Measurements from ENCODE around the gene TRIM34. TPM values are rescaled to one million over a fixed set of nuclear protein-coding genes. Genes with fewer than 3 reads are reported as not detected.

TRIM34 gene
- polyA plus RNA-seq, 1 donor (not counting 4 experiments of a cell fraction or from before 2014, with no cell fraction given), result 20.5 TPM

- no peaks in the 10 kb centered on the region for H3K9me1 ChIP-seq (ENCODE audit: control insufficient read depth, extremely low read depth, insufficient read depth, low read length)
- H3K4me2 ChIP-seq (ENCODE audit: control insufficient read depth, extremely low read depth, insufficient read depth, low read depth, low read length), result no peak overlapping the region
- H3K4me3 ChIP-seq (ENCODE audit: control insufficient read depth in 2 of 3, extremely low read depth in 1 of 3, insufficient read depth in 2 of 3, low read depth in 1 of 3, low read length in 3 of 3), result no peak overlapping the region
- H3K9me3 ChIP-seq (ENCODE audit: control insufficient read depth, low read depth, low read length), result no peaks in the 10 kb centered on the region
- TF ChIP-seq CTCF (optimal IDR thresholded peaks at IDR 0.05 in 1 of 3, IDR thresholded peaks at IDR 0.05 in 1 of 3, conservative IDR thresholded peaks at IDR 0.05 in 1 of 3; ENCODE audit: extremely low read depth in 1 of 3, insufficient read depth in 2 of 3, low read length in 3 of 3) (no peak), EZH2 (IDR thresholded peaks at IDR 0.05; ENCODE audit: low read length) (no peak)
- no peaks in the 10 kb centered on the region for H3K4me1 ChIP-seq (ENCODE audit: control insufficient read depth, extremely low read depth, insufficient read depth, low read length)
- H4K20me1 ChIP-seq (ENCODE audit: control insufficient read depth, extremely low read depth, insufficient read depth, low read length), result no peaks in the 10 kb centered on the region
- H3K79me2 ChIP-seq (ENCODE audit: control insufficient read depth, insufficient read depth, low read length), result no peaks in the 10 kb centered on the region
- no peaks in the 10 kb centered on the region for H3K27me3 ChIP-seq (ENCODE audit: control insufficient read depth, extremely low read depth, insufficient read depth, low read length)
- no peak overlapping the region for H3K27ac ChIP-seq (ENCODE audit: control insufficient read depth, insufficient read depth, low read length)
- no peak for DNase-seq (ENCODE audit: low read depth, low spot score)
- no peak for FAIRE-seq
- H3K36me3 ChIP-seq (ENCODE audit: control insufficient read depth in 2 of 2, extremely low read depth in 1 of 2, insufficient read depth in 2 of 2, low read length in 2 of 2), result no peaks in the 10 kb centered on the region
- no peak overlapping the region for H2AFZ ChIP-seq (ENCODE audit: control insufficient read depth, low read length)
- H3K9ac ChIP-seq (ENCODE audit: control insufficient read depth, extremely low read depth, insufficient read depth, low read length), result no peak overlapping the region
- dilution Hi-C loops (cut with MboI; ENCODE audit: extremely low pct_ligation_motif_present, low sequenced_read_pairs), result no loop called here
Measured at GRCh38 chr11:5577101-5577500, 47.7 kb upstream of the TRIM34 start.

GRCh38 chr11:5580577-5580976 lies 44.2 kb upstream of the TRIM34 start, which contains the start of gene OR52B6:
TSS of gene OR52B6 (plus strand) at chr11:5580877. CDS start at chr11:5580877, 0 bp downstream.
- no peaks in the 10 kb centered on the region for H3K36me3 ChIP-seq (ENCODE audit: control insufficient read depth in 2 of 2, extremely low read depth in 1 of 2, insufficient read depth in 2 of 2, low read length in 2 of 2)
- no peak for FAIRE-seq

More at GRCh38 chr11:5580577-5580976, 44.2 kb upstream of the TRIM34 start, which contains the start of gene OR52B6:
- H2AFZ ChIP-seq (ENCODE audit: control insufficient read depth, low read length), result no peak within 1 kb of the TSS
- H3K9me1 ChIP-seq (ENCODE audit: control insufficient read depth, extremely low read depth, insufficient read depth, low read length), result no peaks in the 10 kb centered on the region
- no peak within 1 kb of the TSS for H3K4me2 ChIP-seq (ENCODE audit: control insufficient read depth, extremely low read depth, insufficient read depth, low read depth, low read length)
- no peaks in the 10 kb centered on the region for H3K9me3 ChIP-seq (ENCODE audit: control insufficient read depth, low read depth, low read length)
- H3K4me3 ChIP-seq (ENCODE audit: control insufficient read depth in 2 of 3, extremely low read depth in 1 of 3, insufficient read depth in 2 of 3, low read depth in 1 of 3, low read length in 3 of 3), result no peak within 1 kb of the TSS
- no peak for DNase-seq (ENCODE audit: low read depth, low spot score)
- TF ChIP-seq EZH2 (IDR thresholded peaks at IDR 0.05; ENCODE audit: low read length) (no peak), CTCF (optimal IDR thresholded peaks at IDR 0.05 in 1 of 3, IDR thresholded peaks at IDR 0.05 in 1 of 3, conservative IDR thresholded peaks at IDR 0.05 in 1 of 3; ENCODE audit: extremely low read depth in 1 of 3, insufficient read depth in 2 of 3, low read length in 3 of 3) (no peak)
- H3K27me3 ChIP-seq (ENCODE audit: control insufficient read depth, extremely low read depth, insufficient read depth, low read length), result no peaks in the 10 kb centered on the region
- no peaks in the 10 kb centered on the region for H4K20me1 ChIP-seq (ENCODE audit: control insufficient read depth, extremely low read depth, insufficient read depth, low read length)
- no peaks in the 10 kb centered on the region for H3K79me2 ChIP-seq (ENCODE audit: control insufficient read depth, insufficient read depth, low read length)
- H3K9ac ChIP-seq (ENCODE audit: control insufficient read depth, extremely low read depth, insufficient read depth, low read length), result no peak within 1 kb of the TSS
- dilution Hi-C loops (cut with MboI; ENCODE audit: extremely low pct_ligation_motif_present, low sequenced_read_pairs), result no loop called here
- H3K27ac ChIP-seq (ENCODE audit: control insufficient read depth, insufficient read depth, low read length), result no peak within 1 kb of the TSS
- no peaks in the 10 kb centered on the region for H3K4me1 ChIP-seq (ENCODE audit: control insufficient read depth, extremely low read depth, insufficient read depth, low read length)

Measured in keratinocyte (primary cell).